ENCODE measurements around the gene PUS7L.
"Not testable (repeated sequence)": the region's sequence is repeated elsewhere in the genome, so short reads cannot be mapped to it uniquely, and the experiment has no call there.

The PUS7L gene

GRCh38 chr12:43711348-43711747, 47.2 kb downstream of the PUS7L start:
- in situ Hi-C loops (cut with HindIII; ENCODE audit: low sequenced_read_pairs): no loop called here
- DNase-seq (ENCODE audit: low read depth): no peak
- TF ChIP-seq CTCF (IDR thresholded peaks at IDR 0.05; ENCODE audit: low read depth, low read length, missing control alignments): no peak
- H3K4me3 ChIP-seq (ENCODE audit: low read depth, low read length): no peak overlapping the region

- H3K4me3 ChIP-seq (ENCODE audit: low read depth, low read length); in situ Hi-C loops (cut with HindIII; ENCODE audit: low sequenced_read_pairs); DNase-seq (ENCODE audit: low read depth): not testable (repeated sequence)
Observed at GRCh38 chr12:43703772-43704171, 54.8 kb downstream of the PUS7L start.

- H3K4me3 ChIP-seq (ENCODE audit: low read depth, low read length); in situ Hi-C loops (cut with HindIII; ENCODE audit: low sequenced_read_pairs); DNase-seq (ENCODE audit: low read depth): not testable (repeated sequence)
Observed at GRCh38 chr12:43701194-43701593, 57.4 kb downstream of the PUS7L start.

GRCh38 chr12:43696154-43696553, 62.4 kb downstream of the PUS7L start:
- TF ChIP-seq CTCF (IDR thresholded peaks at IDR 0.05; ENCODE audit: low read depth, low read length, missing control alignments): no peak
- in situ Hi-C loops (cut with HindIII; ENCODE audit: low sequenced_read_pairs): no loop called here
- no peak for DNase-seq (ENCODE audit: low read depth)
- no peak overlapping the region for H3K4me3 ChIP-seq (ENCODE audit: low read depth, low read length)

GRCh38 chr12:43694879-43695278, 63.7 kb downstream of the PUS7L start:
- DNase-seq (ENCODE audit: low read depth): no peak
- TF ChIP-seq CTCF (IDR thresholded peaks at IDR 0.05; ENCODE audit: low read depth, low read length, missing control alignments): no peak
- H3K4me3 ChIP-seq (ENCODE audit: low read depth, low read length): no peak overlapping the region
- in situ Hi-C loops (cut with HindIII; ENCODE audit: low sequenced_read_pairs): no loop called here

- H3K4me3 ChIP-seq (ENCODE audit: low read depth, low read length): no peak overlapping the region
- in situ Hi-C loops (cut with HindIII; ENCODE audit: low sequenced_read_pairs): no loop called here
- no peak for TF ChIP-seq CTCF (IDR thresholded peaks at IDR 0.05; ENCODE audit: low read depth, low read length, missing control alignments)
- DNase-seq (ENCODE audit: low read depth): peak; percentile 3
Observed at GRCh38 chr12:43692064-43692463, 66.5 kb downstream of the PUS7L start.

GRCh38 chr12:43685491-43685890, 73.1 kb downstream of the PUS7L start:
- DNase-seq (ENCODE audit: low read depth); in situ Hi-C loops (cut with HindIII; ENCODE audit: low sequenced_read_pairs); H3K4me3 ChIP-seq (ENCODE audit: low read depth, low read length): not testable (repeated sequence)

- no peak for DNase-seq (ENCODE audit: low read depth)
- H3K4me3 ChIP-seq (ENCODE audit: low read depth, low read length): no peak overlapping the region
- peak; percentile 47 for TF ChIP-seq CTCF (IDR thresholded peaks at IDR 0.05; ENCODE audit: low read depth, low read length, missing control alignments)
- in situ Hi-C loops (cut with HindIII; ENCODE audit: low sequenced_read_pairs): no loop called here
Observed at GRCh38 chr12:43676183-43676813, 82.3 kb downstream of the PUS7L start.

All from astrocyte of the cerebellum (primary cell).